Nephron progenitor cell (in vitro differentiated cells): Measurements from ENCODE around the gene CCDC81.
"Not testable (repeated sequence)": the region's sequence is repeated elsewhere in the genome, so short reads cannot be mapped to it uniquely, and the experiment has no call there.

Experiments used
- DNase-seq: peaks from one replicate; pipeline ENCODE4 v3.0.0; 2021
- H3K27ac Mint-ChIP-seq: 2 replicates; pipeline ENCODE4 v1.8.0; 2021; ENCODE audit warnings: mild to moderate bottlenecking, moderate library complexity, mixed read lengths
- H3K27me3 Mint-ChIP-seq: 2 replicates; pipeline ENCODE4 v1.8.0; 2021; ENCODE audit warnings: mild to moderate bottlenecking, low read depth, mixed read lengths; ENCODE audit not compliant: poor library complexity
- H3K36me3 Mint-ChIP-seq: 2 replicates; pipeline ENCODE4 v1.8.0; 2021; ENCODE audit warnings: low read depth, mixed read lengths
- H3K4me1 Mint-ChIP-seq: 2 replicates; pipeline ENCODE4 v1.8.0; 2021; ENCODE audit warnings: mixed read lengths
- H3K4me3 Mint-ChIP-seq: 2 replicates; pipeline ENCODE4 v1.8.0; 2021; ENCODE audit warnings: mild to moderate bottlenecking, moderate library complexity, mixed read lengths
- H3K9me3 Mint-ChIP-seq: 2 replicates; pipeline ENCODE4 v1.8.0; 2021; ENCODE audit warnings: mild to moderate bottlenecking, moderate library complexity, mixed read lengths
- TF ChIP-seq, protein P1 (sequence below): fragments of 200-600 bp; sonication (generic); IDR thresholded peaks from 2 replicates; pipeline ENCODE4 v1.5.0; 2021; ENCODE audit warnings: antibody characterized with exemption

Gene CCDC81

DNA sequence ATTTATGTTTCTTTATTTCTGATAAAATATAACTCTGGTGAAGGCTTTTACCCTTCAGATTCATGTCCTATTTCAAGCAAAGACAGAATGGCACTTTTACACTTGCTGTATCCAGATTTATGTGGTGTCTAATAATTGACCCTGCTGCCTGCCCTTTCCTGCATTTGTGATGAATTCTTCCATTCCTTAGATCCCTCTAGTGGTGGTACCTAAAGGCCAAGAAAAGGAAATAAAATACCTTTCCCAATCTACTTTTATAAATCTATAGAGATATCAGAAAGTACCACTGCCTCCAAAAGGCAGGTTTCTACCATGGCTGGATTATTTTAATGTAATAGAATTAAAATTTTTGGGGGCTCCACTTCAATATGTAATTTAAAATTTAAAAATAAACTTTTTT, 34.2 kb downstream of the CCDC81 start:
- Mint-ChIP-seq H3K27me3 (no peaks in the 10 kb centered on the region), H3K4me1 (no peaks in the 10 kb centered on the region), H3K9me3 (no peaks in the 10 kb centered on the region), H3K4me3 (no peak overlapping the region), H3K36me3 (peaks cover 5% of the 10 kb centered on the region), H3K27ac (no peak overlapping the region)
- no peak for DNase-seq
- TF ChIP-seq, protein P1, sequence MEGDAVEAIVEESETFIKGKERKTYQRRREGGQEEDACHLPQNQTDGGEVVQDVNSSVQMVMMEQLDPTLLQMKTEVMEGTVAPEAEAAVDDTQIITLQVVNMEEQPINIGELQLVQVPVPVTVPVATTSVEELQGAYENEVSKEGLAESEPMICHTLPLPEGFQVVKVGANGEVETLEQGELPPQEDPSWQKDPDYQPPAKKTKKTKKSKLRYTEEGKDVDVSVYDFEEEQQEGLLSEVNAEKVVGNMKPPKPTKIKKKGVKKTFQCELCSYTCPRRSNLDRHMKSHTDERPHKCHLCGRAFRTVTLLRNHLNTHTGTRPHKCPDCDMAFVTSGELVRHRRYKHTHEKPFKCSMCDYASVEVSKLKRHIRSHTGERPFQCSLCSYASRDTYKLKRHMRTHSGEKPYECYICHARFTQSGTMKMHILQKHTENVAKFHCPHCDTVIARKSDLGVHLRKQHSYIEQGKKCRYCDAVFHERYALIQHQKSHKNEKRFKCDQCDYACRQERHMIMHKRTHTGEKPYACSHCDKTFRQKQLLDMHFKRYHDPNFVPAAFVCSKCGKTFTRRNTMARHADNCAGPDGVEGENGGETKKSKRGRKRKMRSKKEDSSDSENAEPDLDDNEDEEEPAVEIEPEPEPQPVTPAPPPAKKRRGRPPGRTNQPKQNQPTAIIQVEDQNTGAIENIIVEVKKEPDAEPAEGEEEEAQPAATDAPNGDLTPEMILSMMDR, result no peak

DNA sequence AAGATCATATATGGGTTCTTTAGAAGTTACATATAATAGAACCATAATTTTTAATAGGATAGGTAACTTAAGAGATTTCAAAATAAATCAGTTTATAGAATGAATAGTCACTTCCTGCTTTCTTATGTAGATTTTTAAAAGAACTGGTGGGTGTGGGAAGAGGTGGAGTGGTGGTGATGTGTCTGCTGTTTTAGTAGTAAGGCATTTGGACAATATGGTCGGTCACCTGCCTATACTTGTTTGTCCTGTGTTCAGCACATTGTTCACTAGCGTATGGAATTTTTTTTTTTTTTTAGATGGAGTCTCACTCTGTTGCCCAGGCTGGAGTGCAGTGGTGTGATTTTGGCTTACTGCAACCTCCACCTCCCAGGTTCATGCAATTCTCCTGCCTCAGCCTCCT, 39.3 kb downstream of the CCDC81 start:
- H3K4me3 Mint-ChIP-seq, result no peak overlapping the region
- H3K4me1 Mint-ChIP-seq, result no peaks in the 10 kb centered on the region
- peaks cover 5% of the 10 kb centered on the region for H3K36me3 Mint-ChIP-seq
- no peak for DNase-seq
- no peak overlapping the region for H3K27ac Mint-ChIP-seq
- H3K27me3 Mint-ChIP-seq, result no peaks in the 10 kb centered on the region
- TF ChIP-seq, protein P1, result no peak
- no peaks in the 10 kb centered on the region for H3K9me3 Mint-ChIP-seq

DNA sequence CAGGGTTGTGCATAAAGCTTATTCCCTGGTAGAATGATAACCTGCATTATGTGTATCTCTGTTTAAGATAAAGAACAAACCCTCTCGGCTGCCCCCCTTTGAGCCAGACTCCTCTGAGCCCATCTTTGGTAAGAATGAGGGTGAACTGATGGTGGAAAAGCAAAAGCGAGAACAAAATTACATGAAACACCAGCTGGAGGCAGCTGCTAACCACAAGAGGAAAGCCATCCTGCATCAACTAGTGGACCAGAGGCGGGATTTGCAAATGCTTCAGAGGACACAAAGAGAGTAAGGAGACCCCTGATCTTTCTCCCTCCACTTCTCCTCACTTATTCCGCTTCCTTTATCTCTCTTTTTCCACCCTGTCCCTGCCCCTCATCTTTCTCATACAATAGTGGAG, 40.3 kb downstream of the CCDC81 start:
- H3K27ac Mint-ChIP-seq, result no peak overlapping the region
- no peaks in the 10 kb centered on the region for H3K9me3 Mint-ChIP-seq
- H3K4me3 Mint-ChIP-seq, result no peak overlapping the region
- H3K27me3 Mint-ChIP-seq, result no peaks in the 10 kb centered on the region
- peaks cover 5% of the 10 kb centered on the region for H3K36me3 Mint-ChIP-seq
- no peaks in the 10 kb centered on the region for H3K4me1 Mint-ChIP-seq
- TF ChIP-seq, protein P1, result no peak
- DNase-seq, result no peak

DNA sequence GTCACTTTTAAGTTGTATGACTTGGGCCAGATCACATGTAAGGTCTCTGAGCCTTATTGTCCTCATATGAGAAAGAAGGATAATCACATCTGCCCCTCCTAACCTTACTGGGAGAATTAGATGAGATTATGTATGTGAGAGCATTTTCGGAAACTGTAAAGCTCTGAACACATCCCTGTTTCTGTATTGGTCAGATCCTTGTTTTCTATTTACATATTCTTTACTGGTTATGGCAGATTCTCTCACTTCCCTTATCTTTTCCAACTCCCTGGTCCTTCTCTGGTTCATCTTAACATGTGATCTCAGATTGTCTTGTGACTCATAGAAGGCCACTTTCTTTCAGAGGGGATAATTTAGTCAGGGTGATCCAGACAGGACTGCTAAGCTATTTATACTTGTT, 41.8 kb downstream of the CCDC81 start:
- H3K4me3 Mint-ChIP-seq, result no peak overlapping the region
- no peaks in the 10 kb centered on the region for H3K9me3 Mint-ChIP-seq
- TF ChIP-seq, protein P1, result no peak
- no peak for DNase-seq
- no peaks in the 10 kb centered on the region for H3K27me3 Mint-ChIP-seq
- H3K36me3 Mint-ChIP-seq, result peaks cover 5% of the 10 kb centered on the region
- no peaks in the 10 kb centered on the region for H3K4me1 Mint-ChIP-seq
- no peak overlapping the region for H3K27ac Mint-ChIP-seq

DNA sequence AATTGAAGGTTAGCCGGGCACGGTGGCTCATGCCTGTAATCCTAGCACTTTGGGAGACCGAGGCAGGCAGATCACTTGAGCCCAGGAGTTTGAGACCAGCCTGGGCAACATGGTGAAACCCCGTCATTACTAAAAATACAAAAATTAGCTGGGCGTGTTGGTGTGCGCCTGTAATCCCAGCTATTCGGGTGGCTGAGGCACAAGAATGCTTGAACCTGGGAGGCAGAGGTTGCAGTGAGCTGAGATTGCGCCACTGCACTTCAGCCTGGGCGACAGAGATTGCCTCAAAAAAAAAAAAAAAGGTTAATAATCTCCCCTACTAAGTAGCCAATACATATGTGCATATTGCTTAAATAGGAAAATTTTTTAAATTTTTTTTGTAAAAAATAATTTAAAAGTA, 42.3 kb downstream of the CCDC81 start:
- not testable (repeated sequence) for H3K9me3 Mint-ChIP-seq, H3K36me3 Mint-ChIP-seq, H3K4me1 Mint-ChIP-seq, DNase-seq, H3K27me3 Mint-ChIP-seq, H3K27ac Mint-ChIP-seq, H3K4me3 Mint-ChIP-seq

DNA sequence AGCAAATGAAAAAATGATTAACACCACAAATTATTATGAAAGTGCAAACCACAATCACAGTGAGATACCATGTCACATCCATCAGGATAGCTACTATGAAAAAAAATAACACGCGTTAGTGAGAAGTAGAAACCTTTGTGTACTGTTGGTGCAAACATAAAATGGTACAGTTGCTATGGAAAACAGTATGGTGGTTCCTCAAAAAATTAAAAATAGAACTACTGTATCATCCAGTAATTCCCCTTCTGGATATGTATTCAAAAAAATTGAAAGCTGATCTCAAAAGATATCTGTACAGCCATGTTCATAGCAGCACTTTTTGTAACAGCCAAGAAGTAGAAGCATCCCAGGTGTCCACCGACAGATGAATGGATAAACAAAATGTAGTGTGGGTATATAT, 43.4 kb downstream of the CCDC81 start:
- TF ChIP-seq, protein P1, result no peak
- H3K27ac Mint-ChIP-seq, result no peak overlapping the region
- H3K9me3 Mint-ChIP-seq, result no peaks in the 10 kb centered on the region
- no peaks in the 10 kb centered on the region for H3K27me3 Mint-ChIP-seq
- no peaks in the 10 kb centered on the region for H3K36me3 Mint-ChIP-seq
- no peak for DNase-seq
- no peaks in the 10 kb centered on the region for H3K4me1 Mint-ChIP-seq
- no peak overlapping the region for H3K4me3 Mint-ChIP-seq
